Peyer's patch (tissue), 4 donors: ENCODE measurements around the gene RNF13.
"Not testable (repeated sequence)": the region's sequence is repeated elsewhere in the genome, so short reads cannot be mapped to it uniquely, and the experiment has no call there.

Source experiments
- CTCF ChIP-seq, 6 experiments: fragments of 450-650 bp in 4 of 6; fragments of 200-600 bp in 2 of 6; sonication (generic) in 1 of 6; IDR thresholded peaks; one replicate each; pipeline ENCODE4 v1.5.1; 2017 to 2019; ENCODE audit warnings: antibody characterized with exemption in 6 of 6, mild to moderate bottlenecking in 3 of 6, moderate library complexity in 1 of 6
- POLR2A ChIP-seq, 2 donors: fragments of 450-650 bp; IDR thresholded peaks; one replicate each; pipeline ENCODE4 v1.5.1; 2017; ENCODE audit warnings: antibody characterized with exemption in 2 of 2, mild to moderate bottlenecking in 2 of 2, moderate library complexity in 2 of 2

GRCh38 chr3:149943966-149944365 lies 131.0 kb downstream of the RNF13 start:
- TF ChIP-seq CTCF, POLR2A (IDR thresholded peaks at IDR 0.05): not testable (repeated sequence)
